Measurements from ENCODE around the gene FUT6.

The FUT6 gene

DNA sequence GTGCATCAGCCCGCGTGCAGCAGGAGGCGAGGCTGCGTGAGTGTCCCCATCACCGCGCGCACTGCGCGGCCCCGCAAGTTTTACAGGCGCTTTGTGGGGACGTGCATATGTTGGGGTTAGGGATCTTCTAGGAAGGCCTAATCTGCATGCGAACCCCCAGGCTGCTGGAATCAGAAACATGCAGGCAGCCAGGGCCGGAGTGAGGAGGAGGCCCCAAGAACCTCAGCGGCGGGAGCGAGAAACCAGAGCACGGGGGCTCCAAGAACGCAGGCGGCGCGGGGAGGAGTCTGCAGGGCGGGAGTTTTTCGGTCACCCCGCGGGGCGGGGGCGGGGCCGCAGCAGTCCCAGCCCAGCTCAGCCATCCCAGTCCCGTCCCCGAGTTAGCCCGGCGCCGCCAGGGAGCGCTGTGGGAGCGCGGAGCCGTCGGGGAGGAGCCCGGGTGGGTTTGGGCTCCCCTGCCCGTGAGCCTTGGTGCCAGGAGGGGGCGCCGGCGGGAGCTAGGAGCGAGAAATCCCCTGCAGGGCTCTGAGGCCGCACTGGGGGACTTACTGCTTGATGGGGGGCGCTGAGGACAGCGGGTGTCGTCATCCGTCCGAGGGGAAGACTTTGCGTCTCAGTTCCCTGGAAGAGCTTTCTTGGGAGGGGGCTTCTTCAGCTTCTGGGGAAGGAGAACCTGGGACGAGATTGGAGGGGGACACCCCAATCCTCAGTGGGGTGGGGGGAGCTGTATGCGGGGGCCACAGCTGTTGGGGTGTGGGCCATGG lies 35.6 kb downstream of the FUT6 start:
- peak; percentile 85 for DNase-seq

- DNase-seq = no peak
Measured at GRCh38 chr19:5803441-5803751, 36.1 kb downstream of the FUT6 start.

DNA sequence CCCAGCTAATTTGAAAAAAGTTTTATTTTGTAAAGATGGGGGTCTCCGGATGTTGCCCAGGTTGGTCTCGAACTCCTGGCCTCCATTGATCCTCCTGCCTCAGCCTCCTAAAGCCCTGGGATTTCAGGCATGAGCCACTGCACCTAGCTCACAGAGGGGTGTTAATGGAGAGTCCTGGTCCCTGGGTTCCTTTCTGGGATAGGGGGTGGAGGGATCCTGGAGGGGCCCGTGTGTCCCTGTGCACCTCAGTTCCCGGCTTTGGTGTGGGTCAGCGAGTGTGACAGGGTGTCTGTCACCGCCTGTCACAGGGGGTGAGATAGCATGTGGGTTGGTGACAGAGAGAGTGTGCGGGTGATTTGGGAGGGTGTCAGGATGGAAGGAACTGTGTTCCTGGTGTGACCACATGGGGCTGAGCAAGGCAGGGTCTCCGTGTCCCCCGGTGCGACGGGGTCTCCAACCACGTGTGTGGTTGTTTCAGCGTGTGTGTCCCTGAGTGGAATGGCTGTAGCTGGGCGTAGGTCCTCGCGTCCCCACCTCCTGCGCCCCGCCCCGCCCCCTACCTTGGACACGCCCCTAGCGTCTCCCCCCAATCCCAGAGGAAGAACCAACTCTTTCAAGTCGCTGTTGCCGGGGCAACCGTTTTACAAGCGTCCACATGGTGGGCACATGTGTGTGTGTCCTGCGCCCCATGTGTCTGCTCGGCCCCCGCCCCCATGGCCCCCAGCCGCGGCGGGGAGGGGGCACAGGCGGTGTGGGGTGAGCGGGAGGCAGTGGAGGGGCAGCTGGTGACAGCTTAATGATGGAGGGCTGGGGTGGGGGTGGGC lies 37.5 kb downstream of the FUT6 start:
- DNase-seq = no peak

GRCh38 chr19:5800361-5801270 lies 38.9 kb downstream of the FUT6 start:
- no peak for DNase-seq

GRCh38 chr19:5799247-5800241 lies 40.0 kb downstream of the FUT6 start:
- DNase-seq = no peak

GRCh38 chr19:5798244-5798643 lies 41.3 kb downstream of the FUT6 start:
- no peak for DNase-seq

DNA sequence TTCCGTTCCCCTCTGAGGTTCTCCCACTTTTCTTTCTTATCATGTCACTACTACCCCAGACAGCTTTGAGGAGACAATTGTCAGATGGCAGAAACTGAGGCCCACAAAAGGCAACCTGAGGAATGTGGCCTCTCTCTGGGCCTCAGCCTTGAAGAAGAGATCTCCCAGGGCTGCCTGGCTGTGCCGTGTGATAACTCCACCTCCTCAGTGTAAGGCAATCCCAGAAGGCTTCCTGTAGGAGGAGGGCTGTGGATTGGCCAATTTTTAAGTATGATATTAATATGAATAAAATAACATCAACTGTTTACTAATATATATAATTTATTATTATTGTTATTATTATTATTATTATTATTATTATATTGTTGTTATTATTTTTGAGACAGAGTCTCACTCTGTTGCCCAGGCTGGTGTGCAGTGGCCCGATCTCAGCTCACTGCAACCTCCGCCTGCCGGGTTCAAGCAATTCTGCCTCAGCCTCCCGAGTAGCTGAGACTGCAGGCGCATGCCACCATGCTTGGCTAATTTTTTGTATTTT lies 44.1 kb downstream of the FUT6 start:
- DNase-seq = no peak

- no peak for DNase-seq
Measured at GRCh38 chr19:5793188-5793587, 46.3 kb downstream of the FUT6 start.

DNA sequence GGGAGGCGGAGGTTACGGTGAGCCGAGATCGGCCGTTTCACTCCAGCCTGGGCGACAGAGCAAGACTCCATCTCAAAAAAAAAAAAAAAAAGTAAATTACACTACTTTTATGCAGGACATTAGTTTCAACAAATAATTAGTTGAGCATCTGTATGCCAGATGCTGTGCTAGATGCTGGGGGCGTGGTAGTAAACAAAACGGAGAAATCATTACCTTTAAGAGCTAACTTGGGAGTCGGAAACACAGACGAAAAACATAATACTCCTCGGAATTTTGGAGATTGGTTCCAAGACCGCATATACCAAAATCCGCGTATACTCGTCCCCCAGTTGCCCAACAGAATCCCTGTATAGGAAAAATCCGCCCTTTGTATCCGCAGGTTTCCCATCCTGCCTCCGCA lies 47.3 kb downstream of the FUT6 start:
- DNase-seq = no peak

DNA sequence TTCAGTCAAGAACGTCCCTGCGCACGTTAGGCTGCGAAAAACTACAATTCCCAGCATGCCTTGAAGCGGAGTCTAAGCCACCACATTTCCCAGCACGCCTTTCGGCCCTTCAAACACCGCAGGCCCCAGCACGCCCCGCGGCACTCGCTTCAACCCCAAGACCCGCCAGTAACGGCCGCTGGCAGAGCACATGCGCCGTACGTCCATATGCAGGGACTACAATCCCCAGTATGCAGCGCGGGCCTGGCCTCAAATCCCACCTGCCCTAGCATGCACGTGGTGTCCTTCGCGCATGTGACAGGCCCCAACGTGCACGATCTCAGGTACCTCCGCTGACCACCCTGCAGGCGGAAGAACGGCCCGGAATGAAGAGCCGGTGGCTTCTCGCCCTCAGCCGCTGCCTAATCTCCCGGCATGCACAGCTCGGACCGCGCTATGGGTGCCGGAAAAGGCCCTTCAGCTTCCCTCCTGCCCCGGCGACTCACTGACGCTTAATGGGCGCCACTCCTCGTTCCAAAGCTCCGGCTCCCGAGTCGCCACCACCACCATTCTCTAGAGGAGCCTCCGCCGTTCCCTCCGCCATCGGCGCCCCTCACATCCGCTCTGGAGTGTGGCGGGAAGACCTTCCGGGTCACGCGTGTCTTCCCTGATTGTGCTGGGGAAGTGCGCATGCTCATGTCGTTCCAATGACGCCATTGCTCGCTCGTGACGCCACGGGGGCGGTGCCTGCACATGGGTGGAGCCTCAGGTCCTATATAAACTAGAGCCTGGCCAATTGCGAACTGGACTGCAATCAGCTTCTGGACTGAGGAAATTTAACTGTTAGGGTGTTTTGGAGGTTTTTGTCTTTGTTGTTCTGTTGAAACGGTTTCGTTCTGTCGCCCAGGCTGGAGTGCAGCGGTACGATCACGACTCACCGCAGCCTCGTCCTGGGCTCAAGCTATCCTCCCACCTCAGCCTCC lies 48.7 kb downstream of the FUT6 start, which contains the start of gene DUS3L:
Gene DUS3L (minus strand): TSS at position 605 of the 962 bp plus-strand sequence. CDS start 22 bp downstream, at position 583.
- peak; percentile 97 for DNase-seq

GRCh38 chr19:5789886-5790558 lies 49.5 kb downstream of the FUT6 start:
- no peak for DNase-seq

- DNase-seq = no peak
Measured at GRCh38 chr19:5789351-5789761, 50.1 kb downstream of the FUT6 start.

DNA sequence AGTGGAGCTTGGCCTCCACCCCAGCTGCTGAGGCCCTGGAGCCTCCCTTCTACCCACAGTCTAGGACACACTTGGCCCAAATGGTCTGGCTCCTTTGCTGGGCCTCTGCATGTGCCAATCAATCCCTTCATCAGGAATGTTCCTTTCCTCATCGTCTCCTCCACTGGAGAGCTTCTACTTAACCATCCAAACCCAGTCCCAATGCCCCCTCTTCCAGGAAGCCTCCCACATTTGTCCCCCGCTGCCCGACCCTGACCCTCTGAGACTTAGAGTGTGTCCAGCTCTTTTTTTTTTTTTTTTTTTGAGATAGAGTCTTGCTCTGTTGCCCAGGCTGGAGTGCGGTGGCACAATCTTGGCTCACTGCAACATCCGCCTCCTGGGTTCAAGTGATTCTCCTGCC lies 51.1 kb downstream of the FUT6 start:
- no peak for DNase-seq

DNA sequence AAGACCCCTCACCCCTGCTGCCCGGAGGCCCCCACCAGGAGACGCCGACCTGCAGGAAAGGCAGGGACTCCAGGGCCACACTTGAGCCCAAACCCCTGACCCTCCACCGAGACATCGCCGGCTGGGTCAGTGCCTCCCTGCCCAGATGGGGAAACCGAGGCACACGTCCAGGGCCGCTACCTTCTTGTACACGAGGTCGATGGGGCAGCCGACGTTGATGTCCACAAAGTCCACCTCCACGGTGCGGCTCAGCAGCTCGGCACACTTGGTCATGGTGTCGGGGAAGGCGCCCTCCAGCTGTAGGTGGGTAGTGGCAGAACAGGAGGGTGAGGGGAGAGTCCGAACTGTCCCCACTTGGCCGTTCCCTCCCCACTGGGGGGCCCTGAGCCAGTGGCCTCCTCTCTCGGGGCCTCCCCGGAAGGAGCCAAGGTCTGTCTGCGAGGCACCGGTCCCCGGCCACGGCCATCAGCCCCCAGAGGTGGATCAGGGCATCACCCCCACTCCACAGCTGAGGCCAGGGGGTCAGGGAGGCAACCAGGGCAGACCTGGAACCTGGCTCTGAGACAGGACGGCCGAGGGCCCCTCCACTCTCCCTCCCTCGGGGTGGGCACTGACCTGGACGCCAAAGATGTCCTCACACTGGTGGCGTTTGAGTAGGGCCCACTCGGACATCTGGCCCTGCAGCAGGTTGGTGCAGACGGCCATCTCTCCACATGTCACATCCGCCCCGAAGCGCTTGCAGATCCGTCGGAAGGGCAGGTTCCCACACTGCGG lies 51.9 kb downstream of the FUT6 start:
- no peak for DNase-seq

DNA sequence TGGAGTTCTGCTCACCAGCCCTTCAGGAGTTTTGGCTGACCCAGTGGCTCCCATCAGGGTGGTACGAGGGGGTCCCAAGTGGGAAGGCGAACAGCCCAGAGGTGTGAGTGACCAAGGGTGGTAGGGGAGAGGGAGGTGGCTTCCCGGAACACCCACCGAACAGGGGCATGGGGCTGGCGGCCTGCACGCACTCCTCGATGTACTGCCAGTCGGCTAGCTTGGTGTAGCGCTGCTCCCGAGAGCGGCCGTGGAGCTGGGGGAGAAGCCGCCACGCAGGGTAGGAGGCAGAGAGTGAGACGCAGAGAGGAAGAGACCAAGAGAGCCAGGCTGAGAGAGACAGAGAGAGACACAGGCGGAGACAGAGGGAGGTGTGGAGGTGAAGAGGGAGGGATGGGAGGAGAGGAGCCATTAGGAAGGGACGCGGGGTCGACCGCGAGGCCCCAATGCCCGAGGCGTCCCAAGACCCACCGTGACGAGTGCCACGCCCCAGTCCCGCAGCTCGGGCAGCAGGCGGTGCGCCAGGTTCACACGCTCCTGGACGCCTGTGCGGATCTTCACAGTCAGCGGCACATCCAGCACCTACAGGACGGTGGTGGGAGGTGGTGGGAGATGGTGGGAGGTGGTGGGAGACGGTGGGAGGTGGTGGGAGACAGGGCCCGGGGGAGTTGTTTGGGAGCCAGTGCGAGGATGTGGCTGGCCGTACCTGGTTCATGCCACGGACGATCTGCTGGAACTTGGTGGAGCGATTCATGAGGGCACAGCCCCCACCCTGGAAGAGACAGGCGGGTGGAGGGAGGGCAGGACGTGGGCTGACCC lies 52.7 kb downstream of the FUT6 start:
- no peak for DNase-seq

DNA sequence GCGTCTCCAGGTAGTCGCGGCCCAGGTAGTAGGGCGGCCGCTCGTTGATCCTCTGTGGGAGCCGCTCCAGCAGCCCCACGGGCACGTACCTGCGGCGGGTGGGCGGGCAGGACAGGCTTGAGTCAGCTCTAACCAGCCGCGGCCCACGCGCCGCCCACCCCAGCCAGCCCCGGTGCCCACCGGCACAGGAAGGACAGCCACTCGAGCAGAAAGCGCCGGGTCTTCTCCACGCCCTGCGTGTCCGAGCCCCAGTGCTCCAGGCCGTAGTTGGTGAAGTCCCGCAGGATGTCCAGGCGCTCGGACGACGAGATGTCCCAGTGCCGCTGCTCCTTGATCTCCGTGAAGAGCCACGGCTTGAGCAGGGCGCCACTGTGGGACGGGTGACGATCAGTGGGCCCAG lies 54.1 kb downstream of the FUT6 start:
- DNase-seq = no peak

DNA sequence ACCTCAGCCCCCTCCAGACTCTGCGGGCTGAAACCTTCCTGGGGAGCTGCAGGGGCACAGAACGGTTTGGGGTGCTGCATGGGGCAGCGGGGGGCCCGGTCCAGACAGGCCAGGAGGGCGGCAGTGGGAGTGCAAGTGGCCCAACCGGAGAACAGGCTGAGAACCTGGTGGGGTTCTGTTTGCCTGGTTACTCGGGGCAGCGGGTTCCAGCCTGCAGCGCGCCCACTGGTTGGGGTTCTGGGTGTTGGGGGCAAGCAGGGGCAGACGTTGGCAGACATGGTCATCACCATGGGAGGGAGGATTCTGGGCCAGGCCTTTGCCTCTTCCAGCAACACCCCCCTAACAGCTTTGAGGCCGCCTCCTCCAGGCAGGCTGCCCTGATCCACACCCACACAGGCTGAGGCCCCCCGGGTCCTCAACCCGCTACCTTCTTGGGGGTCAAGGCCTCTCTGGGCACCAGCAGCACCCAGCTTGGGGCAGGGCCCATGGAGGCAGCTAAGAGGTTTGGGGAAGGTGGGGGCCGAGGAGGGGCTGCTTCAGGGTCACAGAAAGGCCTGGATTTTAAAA lies 54.8 kb downstream of the FUT6 start, which contains the start of gene PRR22:
Gene PRR22 (minus strand): TSS at position 166 of the 567 bp plus-strand sequence. CDS start 86 bp downstream, at position 80.
- DNase-seq = no peak

All from inflammatory macrophage treated with lipopolysaccharide for 4 hours (primary cell).